GM12801 (cell line): ENCODE results near the gene KCNJ18.

ENCODE experiments used
- TF ChIP-seq, protein P1 (sequence below): IDR thresholded peaks from one replicate; pipeline ENCODE4 v1.5.1; 2011; ENCODE audit warnings: control low read depth; ENCODE audit not compliant: insufficient read length; ENCODE audit errors: extremely low read depth

Gene KCNJ18

DNA sequence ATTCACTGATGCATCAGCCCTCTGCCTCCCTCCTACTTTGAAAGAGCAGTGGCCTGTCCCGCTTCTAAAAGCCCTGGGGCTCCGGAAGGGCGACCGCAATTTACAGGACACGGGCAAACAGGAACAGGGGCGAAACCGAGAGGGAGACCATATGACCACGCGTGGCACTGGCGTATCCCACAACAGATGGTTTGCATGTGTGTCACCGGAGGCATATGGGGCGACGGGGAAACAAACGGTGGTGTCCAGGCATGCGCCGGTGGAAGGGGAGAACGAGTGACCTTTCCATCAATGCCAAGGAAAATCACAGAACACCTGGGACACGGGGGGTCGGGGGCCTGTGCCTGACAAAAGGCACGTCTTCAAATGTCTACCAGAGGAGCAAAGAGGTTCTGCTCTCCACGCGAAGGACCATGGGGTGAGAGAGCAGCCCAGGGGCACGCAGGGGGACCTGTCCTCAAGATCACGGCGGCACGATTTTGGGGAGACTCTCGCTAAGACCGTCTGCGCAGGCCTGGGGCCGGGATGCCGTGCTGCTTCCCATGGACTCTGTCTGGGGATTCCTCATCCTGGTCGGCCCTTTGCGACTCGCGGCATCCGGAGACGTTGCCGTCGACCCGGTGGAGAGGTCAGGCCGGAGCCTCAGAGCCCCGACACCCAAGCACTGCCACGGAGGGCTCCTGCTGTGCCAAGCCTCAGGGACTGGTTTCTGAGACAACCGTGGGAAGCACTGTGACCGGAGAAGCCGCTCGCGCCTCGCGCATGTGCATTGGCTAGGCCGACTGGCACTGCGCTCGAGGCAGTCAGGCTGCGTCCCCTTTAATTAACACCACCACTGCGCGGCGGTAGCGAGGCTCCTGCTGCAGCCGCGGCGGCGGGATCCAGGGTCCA, 12.8 kb upstream of the KCNJ18 start:
- TF ChIP-seq, protein P1, sequence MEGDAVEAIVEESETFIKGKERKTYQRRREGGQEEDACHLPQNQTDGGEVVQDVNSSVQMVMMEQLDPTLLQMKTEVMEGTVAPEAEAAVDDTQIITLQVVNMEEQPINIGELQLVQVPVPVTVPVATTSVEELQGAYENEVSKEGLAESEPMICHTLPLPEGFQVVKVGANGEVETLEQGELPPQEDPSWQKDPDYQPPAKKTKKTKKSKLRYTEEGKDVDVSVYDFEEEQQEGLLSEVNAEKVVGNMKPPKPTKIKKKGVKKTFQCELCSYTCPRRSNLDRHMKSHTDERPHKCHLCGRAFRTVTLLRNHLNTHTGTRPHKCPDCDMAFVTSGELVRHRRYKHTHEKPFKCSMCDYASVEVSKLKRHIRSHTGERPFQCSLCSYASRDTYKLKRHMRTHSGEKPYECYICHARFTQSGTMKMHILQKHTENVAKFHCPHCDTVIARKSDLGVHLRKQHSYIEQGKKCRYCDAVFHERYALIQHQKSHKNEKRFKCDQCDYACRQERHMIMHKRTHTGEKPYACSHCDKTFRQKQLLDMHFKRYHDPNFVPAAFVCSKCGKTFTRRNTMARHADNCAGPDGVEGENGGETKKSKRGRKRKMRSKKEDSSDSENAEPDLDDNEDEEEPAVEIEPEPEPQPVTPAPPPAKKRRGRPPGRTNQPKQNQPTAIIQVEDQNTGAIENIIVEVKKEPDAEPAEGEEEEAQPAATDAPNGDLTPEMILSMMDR = no peak

DNA sequence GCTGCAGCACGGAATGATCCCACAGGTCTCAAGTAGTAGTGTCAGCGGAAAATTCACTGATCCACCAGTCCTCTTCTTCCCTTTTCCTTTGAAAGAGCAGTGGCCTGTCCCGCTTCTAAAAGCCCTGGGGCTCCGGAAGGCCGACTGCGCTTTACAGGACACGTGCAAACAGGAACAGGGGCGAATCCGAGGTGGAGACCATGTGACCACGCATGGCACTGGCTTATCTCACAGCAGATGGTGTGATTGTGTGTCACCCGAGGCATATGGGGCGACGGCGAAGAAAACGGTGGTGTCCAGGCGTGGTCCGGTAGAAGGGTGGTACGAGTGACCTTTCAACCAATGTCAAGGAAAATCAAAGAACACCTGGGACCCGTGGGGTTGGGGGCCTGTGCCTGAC, 12.0 kb upstream of the KCNJ18 start:
- TF ChIP-seq, protein P1 = no peak

DNA sequence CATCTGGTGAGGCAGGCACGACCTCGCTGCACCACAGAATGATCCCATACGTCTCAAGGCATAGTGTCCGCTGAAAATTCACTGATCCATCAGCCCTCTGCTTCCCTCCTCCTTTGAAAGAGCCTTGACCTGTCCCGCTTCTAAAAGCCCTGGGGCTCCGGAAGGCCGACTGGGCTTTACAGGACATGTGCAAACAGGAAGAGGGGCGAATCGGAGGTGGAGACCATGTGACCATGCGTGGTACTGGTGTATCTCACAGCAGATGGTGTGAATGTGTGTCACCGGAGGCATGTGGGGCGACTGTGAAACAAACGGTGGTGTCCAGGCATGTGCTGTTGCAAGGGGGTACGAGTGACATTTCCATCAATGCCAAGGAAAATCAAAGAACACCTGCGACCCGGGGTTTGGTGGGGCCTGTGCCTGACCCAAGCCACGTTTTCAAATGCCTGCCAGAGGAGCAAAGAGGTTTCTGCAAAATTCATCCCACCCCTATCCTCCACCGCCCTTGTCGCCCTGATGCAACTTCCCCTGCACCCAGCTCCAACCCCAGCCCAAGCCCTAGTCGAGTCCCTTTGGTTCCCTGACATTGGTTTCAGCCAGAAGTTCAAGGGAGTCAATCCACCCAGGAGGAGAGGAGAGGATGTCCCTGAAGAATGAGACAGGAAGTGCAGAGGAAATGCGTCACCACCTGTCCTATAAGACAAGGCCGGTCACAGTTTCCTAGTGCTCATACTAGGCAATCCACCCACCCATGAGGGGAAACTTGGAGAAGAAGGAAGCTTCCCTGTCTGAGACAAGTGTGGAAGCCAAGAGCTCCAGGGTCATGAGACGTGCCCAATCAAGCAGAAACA, 5.9 kb upstream of the KCNJ18 start:
- TF ChIP-seq, protein P1 = no peak

DNA sequence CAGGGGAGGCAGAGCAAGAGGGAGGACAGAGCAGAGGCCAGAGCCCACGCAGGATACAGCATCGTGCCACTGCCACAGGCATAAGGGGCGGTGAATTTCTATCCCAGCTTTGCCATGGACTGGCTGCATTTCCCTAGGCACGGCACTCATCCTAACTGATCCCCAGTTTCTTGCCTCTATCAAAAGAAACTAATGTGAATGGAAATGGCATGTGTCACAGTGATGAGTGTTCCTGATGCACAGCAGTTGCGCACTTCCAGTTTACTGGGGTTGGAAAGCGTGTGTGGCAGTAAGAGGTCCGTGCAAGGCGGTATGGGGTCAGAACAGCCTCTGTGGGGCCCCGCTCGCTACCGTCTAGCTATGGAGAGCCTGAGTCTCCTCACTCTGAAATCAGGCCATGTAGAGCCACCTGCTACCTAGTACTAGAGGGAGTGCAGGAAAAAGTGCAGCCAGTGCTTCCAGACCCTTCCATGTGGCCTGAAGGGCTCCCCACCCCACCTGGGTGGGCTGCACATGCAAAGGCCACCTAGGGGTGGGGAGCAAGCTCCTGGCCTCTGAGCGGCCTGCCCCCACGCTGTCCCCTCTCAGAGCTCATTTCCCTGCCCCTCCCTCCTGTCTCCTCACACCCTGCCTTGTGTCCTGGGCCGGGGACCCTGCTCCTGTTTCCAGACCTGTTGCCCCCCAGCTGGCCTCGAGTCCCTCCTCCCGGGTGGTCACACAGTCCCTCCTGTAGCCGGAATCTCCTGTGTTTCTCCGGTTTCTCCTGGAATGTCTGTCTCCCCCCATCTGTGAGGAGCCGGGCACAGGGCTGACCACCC, 5.0 kb upstream of the KCNJ18 start:
- TF ChIP-seq, protein P1 = no peak

DNA sequence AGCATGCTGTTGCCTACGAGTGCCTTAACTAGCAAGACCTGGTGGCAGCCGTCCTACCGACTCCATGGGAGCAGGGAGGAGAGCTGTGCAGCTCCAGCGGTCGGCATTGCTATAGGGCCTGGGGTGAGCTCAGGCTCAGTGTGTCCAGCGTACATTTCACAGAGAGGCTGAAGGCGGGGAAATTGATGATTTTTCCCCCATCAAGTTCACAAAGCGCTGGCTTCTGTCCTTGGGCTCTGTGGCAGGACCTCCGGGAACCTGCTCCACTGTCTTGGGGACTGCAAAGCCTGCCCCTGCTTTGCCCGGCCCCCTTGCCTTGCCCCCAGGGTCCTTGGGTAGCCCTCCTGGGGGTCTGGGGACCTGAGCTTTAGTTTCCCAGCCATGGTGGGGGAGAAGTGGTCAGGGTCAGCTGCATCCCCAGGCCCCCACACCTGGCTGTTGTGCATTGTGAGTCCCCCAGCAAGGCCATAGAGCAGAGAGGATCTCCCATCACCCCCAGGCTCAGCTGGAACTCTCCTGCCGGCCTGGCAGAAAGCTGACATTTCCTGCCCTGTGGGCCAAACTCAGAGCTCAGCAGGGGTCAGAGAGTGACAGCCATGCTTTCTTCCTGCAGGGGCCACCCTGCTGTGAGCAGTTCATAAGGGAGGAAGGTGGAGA, 3.9 kb upstream of the KCNJ18 start:
- TF ChIP-seq, protein P1 = no peak

DNA sequence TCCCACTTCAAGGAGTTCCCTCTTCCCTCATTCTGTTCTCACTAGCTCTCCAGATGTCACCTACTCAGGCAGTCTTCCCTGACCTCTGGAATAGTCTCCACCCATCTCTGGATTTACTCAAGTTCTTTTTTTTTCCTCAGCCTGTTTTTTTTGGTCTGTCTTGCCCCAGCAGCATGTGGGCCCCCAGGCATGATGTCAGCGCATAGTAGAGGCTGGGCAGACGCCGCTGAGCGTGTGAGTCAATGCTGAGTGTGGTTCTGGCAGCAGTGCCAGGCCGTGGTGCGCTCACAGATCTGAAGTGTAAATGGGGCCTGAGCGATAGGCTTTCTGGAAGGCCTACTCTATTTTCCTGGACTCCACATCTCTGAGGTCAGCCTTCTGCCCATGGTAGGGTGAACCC, 2.7 kb upstream of the KCNJ18 start:
- TF ChIP-seq, protein P1 = no peak
